Uterus (tissue), 4 donors: ENCODE results near the gene PPFIA4. TPM values are rescaled to one million over a fixed set of nuclear protein-coding genes. Genes with fewer than 3 reads are reported as not detected.

Source experiments
- DNase-seq, 2 donors: peaks; one replicate each; pipeline ENCODE4 v3.0.0-alpha.2; 2019 to 2020
- H3K27ac ChIP-seq, 2 donors: fragments of 200-600 bp; sonication (generic); 1 replicate in 1 of 2; 2 replicates in 1 of 2; pipeline ENCODE4 v1.5.1; 2016 to 2018
- H3K27me3 ChIP-seq, 2 donors: fragments of 200-600 bp; sonication (generic); one replicate each; pipeline ENCODE4 v1.5.1; 2018 to 2019; ENCODE audit warnings: control low read depth in 1 of 2
- H3K36me3 ChIP-seq, 2 donors: fragments of 200-600 bp; sonication (generic); one replicate each; pipeline ENCODE4 v1.5.1; 2019; ENCODE audit warnings: control low read depth in 1 of 2
- H3K4me1 ChIP-seq, 2 donors: fragments of 200-600 bp; sonication (generic); one replicate each; pipeline ENCODE4 v1.5.1; 2018 to 2019; ENCODE audit warnings: control low read depth in 1 of 2
- H3K4me3 ChIP-seq, 2 donors: fragments of 200-600 bp; sonication (generic); 1 replicate in 1 of 2; 2 replicates in 1 of 2; pipeline ENCODE4 v1.5.1; 2018 to 2019; ENCODE audit warnings: mild to moderate bottlenecking in 1 of 2
- H3K9me3 ChIP-seq, 2 donors: fragments of 200-600 bp; sonication (generic); one replicate each; pipeline ENCODE4 v1.5.1; 2019; ENCODE audit warnings: control low read depth in 1 of 2
- POLR2A ChIP-seq, 2 donors: fragments of 450-650 bp; IDR thresholded peaks; one replicate each; pipeline ENCODE4 v1.6.1; 2016; ENCODE audit warnings: antibody characterized with exemption in 2 of 2, mild to moderate bottlenecking in 1 of 2, moderate library complexity in 1 of 2
- intact Hi-C: fragments of 100-400 bp; cut with DNase I; formaldehyde crosslinking; loops from one replicate; pipeline ENCODE4 v1.15.1; 2023; ENCODE audit warnings: low total_unique reads
- total RNA-seq, 4 donors: library from RNA; depleted of rRNA in 3 of 4; stranded (reverse); fragments of >200 nt in 3 of 4; gene quantifications; one replicate each; pipeline versions ENCODE4 v1.1.0 to v1.2.4, GENCODE V29; 2014 to 2023
- TF ChIP-seq, protein P1 (sequence below), 4 experiments: fragments of 200-600 bp in 2 of 4; fragments of 450-650 bp in 2 of 4; sonication (generic) in 2 of 4; IDR thresholded peaks; one replicate each; pipeline ENCODE4 v1.5.1; 2016 to 2019; ENCODE audit warnings: antibody characterized with exemption in 4 of 4, mild to moderate bottlenecking in 2 of 4, moderate library complexity in 1 of 4
- donor health status: DM: yes; HTN: yes; CAD: no.

Gene PPFIA4
- total RNA-seq, 4 donors from 2014 or later: 0.26 to 7.6 (median 6.5) TPM; not detected in 1

DNA sequence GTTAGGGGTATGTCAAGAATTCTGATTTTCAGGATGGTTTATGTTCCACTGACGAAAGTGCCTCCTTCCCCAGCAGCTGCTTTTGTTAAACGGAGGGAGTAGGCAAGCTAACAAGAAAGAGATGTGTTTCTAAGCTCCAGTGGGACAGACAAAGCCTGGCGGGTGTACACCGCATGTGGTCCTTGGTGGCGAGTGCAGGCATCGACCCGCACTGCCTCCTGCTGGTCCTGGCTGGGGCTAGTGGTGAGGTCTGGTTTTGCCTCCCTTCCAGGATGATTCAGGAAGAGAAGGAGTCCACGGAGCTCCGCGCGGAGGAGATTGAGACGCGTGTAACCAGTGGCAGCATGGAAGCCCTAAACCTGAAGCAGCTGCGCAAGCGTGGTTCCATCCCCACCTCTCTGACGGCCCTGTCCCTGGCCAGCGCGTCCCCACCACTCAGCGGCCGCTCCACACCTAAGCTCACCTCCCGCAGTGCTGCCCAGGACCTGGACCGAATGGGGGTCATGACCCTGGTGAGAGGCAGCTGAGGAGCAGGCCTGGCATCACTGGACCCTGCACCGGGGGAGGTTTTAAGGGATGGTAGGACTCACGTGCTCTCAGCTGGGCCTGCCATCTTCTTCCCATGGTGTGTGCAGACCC lies 29.0 kb downstream of the PPFIA4 start:
- no peak for DNase-seq
- TF ChIP-seq POLR2A (IDR thresholded peaks at IDR 0.05): no peak
- TF ChIP-seq, protein P1, sequence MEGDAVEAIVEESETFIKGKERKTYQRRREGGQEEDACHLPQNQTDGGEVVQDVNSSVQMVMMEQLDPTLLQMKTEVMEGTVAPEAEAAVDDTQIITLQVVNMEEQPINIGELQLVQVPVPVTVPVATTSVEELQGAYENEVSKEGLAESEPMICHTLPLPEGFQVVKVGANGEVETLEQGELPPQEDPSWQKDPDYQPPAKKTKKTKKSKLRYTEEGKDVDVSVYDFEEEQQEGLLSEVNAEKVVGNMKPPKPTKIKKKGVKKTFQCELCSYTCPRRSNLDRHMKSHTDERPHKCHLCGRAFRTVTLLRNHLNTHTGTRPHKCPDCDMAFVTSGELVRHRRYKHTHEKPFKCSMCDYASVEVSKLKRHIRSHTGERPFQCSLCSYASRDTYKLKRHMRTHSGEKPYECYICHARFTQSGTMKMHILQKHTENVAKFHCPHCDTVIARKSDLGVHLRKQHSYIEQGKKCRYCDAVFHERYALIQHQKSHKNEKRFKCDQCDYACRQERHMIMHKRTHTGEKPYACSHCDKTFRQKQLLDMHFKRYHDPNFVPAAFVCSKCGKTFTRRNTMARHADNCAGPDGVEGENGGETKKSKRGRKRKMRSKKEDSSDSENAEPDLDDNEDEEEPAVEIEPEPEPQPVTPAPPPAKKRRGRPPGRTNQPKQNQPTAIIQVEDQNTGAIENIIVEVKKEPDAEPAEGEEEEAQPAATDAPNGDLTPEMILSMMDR (IDR thresholded peaks at IDR 0.05): no peak
- Histone ChIP-seq H3K4me1 (no peaks in the 10 kb centered on the region), H3K27me3 (no peaks in the 10 kb centered on the region), H3K9me3 (no peaks in the 10 kb centered on the region), H3K4me3 (no peak overlapping the region), H3K36me3 (no peaks in the 10 kb centered on the region), H3K27ac (no peak overlapping the region)
- intact Hi-C loops: no loop called here

DNA sequence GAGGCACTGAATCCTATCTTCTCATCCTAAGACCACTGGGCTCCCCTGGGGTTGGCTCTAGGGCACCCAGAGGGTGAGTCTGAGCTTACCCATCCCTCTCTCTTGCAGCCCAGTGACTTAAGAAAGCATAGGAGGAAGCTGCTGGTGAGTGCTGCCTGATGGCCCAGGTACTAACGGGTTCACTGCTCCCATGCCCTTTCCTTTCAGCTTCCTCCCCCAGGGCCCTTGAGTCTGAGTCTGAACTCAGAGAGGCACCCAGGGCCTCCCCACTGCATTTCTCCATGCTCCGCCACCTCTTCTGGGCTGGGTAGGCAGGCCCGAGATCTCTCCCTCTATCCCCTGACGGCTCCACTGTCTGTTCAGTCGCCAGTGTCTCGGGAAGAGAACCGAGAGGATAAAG lies 29.7 kb downstream of the PPFIA4 start:
- Histone ChIP-seq H3K4me1 (no peaks in the 10 kb centered on the region), H3K27ac (no peak overlapping the region), H3K27me3 (no peaks in the 10 kb centered on the region), H3K4me3 (no peak overlapping the region), H3K36me3 (no peaks in the 10 kb centered on the region), H3K9me3 (no peaks in the 10 kb centered on the region)
- DNase-seq: no peak
- TF ChIP-seq, protein P1 (IDR thresholded peaks at IDR 0.05): no peak
- intact Hi-C loops: no loop called here

DNA sequence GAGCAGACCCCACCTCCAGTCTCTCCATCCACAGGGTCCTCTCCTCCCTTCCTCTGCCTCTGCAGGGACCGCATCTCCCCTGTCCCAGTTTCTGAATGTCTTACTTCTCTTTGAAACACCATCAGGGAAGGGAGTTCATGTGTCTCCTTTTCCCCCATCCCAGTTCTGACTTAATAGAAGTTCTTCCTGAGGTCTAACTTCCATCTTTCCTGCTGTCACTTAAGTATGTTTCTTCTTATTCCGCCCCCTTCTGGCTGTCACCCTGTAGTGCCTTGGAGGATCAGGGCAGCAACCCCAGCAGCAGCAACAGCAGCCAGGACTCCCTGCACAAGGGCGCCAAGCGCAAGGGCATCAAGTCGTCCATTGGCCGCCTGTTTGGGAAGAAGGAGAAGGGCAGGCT lies 30.2 kb downstream of the PPFIA4 start:
- DNase-seq: no peak

DNA sequence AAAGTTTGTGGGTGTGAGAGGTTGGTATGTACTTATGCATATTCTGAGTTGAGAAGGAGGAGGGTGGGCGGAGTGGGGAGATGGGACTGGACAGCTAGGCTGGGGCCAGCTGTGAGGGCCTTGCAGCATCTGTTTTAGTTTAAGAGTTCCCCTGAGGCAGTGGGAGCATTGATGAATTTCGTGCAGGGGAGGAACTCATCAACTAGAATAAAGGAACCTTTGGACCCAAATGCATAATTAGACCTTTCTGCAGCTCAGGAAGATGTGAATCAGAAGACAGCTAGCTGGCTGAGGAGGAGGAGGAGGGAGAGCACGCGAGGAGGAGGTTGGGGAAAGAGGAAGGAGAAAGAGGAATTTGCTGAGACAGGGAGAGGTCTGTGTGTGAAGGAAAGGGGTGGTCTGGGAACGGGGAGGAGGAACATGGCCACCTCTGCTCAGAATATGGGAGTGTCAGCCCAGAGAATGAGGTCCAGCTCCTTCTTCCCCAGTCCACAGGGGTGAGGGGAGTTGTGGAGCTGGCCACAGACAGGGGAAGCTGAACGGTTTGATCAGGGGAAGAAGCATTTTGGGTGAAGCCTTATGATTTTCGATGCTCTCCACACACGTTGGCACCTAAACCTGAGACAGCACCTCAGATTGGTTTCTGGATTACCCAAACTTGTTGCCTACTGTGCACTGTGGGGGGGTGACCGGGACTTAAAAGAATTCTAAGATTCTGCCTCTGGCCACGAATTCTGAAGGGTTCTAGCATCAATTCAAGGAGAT lies 31.8 kb downstream of the PPFIA4 start:
- no peak overlapping the region for H3K4me3 ChIP-seq
- H3K36me3 ChIP-seq: no peaks in the 10 kb centered on the region
- TF ChIP-seq POLR2A (IDR thresholded peaks at IDR 0.05): no peak

More for the DNA sequence above, 30.2 kb downstream of the PPFIA4 start:
- Histone ChIP-seq H3K27me3 (no peaks in the 10 kb centered on the region), H3K4me1 (no peaks in the 10 kb centered on the region), H3K36me3 (no peaks in the 10 kb centered on the region), H3K4me3 (no peak overlapping the region), H3K9me3 (no peaks in the 10 kb centered on the region), H3K27ac (no peak overlapping the region)
- intact Hi-C loops: no loop called here
- no peak for TF ChIP-seq POLR2A (IDR thresholded peaks at IDR 0.05)
- TF ChIP-seq, protein P1 (IDR thresholded peaks at IDR 0.05): no peak

DNA sequence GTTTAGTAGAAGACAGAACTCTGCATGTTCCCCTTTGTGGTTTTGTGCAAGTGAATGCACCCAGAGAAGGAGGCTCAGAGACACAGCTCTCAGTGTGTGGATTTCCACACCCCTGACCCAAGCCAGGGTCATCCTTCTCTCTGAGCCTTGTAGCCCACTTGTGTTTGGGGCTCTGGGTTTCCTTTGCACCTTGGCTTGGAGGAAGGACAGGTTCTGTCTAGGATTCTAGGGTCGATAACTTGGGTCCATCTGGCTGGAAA lies 32.3 kb downstream of the PPFIA4 start:
- intact Hi-C loops: no loop called here
- no peak overlapping the region for H3K27ac ChIP-seq

More for the DNA sequence above, 31.8 kb downstream of the PPFIA4 start:
- no peaks in the 10 kb centered on the region for H3K9me3 ChIP-seq
- no peak for DNase-seq
- no peaks in the 10 kb centered on the region for H3K4me1 ChIP-seq
- no peak overlapping the region for H3K27ac ChIP-seq
- intact Hi-C loops: no loop called here
- no peaks in the 10 kb centered on the region for H3K27me3 ChIP-seq

More for the DNA sequence above, 32.3 kb downstream of the PPFIA4 start:
- H3K36me3 ChIP-seq: no peaks in the 10 kb centered on the region
- H3K27me3 ChIP-seq: no peaks in the 10 kb centered on the region
- H3K9me3 ChIP-seq: no peaks in the 10 kb centered on the region
- H3K4me1 ChIP-seq: no peaks in the 10 kb centered on the region
- no peak for DNase-seq
- no peak overlapping the region for H3K4me3 ChIP-seq
- TF ChIP-seq POLR2A (IDR thresholded peaks at IDR 0.05): no peak
- TF ChIP-seq, protein P1 (IDR thresholded peaks at IDR 0.05): no peak
